Muscle of leg (tissue), 16 donors: ENCODE results near the gene OPTN. TPM values are rescaled to one million over a fixed set of nuclear protein-coding genes. Genes with fewer than 3 reads are reported as not detected.
"Not testable (repeated sequence)": the region's sequence is repeated elsewhere in the genome, so short reads cannot be mapped to it uniquely, and the experiment has no call there.

ENCODE experiments used
- DNase-seq: peaks from one replicate; pipeline ENCODE4 v3.0.0; 2013
- H3K27ac ChIP-seq: one replicate; pipeline ENCODE4 v1.5.1; 2013; ENCODE audit warnings: mild to moderate bottlenecking, low read length, control low read depth
- H3K27me3 ChIP-seq: one replicate; pipeline ENCODE4 v1.6.1; 2013; ENCODE audit warnings: low read length; ENCODE audit not compliant: control insufficient read depth, insufficient read depth
- H3K36me3 ChIP-seq: one replicate; pipeline ENCODE4 v1.6.1; 2013; ENCODE audit warnings: low read length; ENCODE audit not compliant: control insufficient read depth, insufficient read depth
- H3K4me1 ChIP-seq: one replicate; pipeline ENCODE4 v1.6.1; 2013; ENCODE audit warnings: low read length; ENCODE audit not compliant: control insufficient read depth, insufficient read depth
- H3K4me3 ChIP-seq: one replicate; pipeline ENCODE4 v1.5.1; 2013; ENCODE audit warnings: low read length, control low read depth
- H3K9me3 ChIP-seq: replicated peaks from 2 replicates; pipeline ENCODE4 v1.6.1; 2013; ENCODE audit warnings: low read depth, low read length; ENCODE audit not compliant: control insufficient read depth
- WGBS: methylation state at CpG from one replicate; pipeline ENCODE4 v1.1.5; 2013; ENCODE audit warnings: missing lambda C conversion rate; ENCODE audit not compliant: insufficient coverage; 5-methylcytosine and 5-hydroxymethylcytosine counted together
- long read RNA-seq, 11 donors: transcript quantifications; one replicate each; lab custom pipeline, GENCODE V29; 2026
- polyA plus RNA-seq, 8 donors: library from polyadenylated mRNA; unstranded; fragments of 120-200 nt; gene quantifications; one replicate each; pipeline versions ENCODE4 v1.2.1 to v1.2.3, GENCODE V29; 2013; ENCODE audit warnings: inconsistent platforms in 1 of 8, low replicate concordance in 1 of 8; ENCODE audit not compliant: insufficient read length in 8 of 8, insufficient read depth in 1 of 8
- total RNA-seq: library from RNA; stranded (reverse); fragments of 120-200 nt; gene quantifications from one replicate; pipeline ENCODE4 v1.2.4, GENCODE V29; 2013

Gene OPTN
- total RNA-seq (19.7 TPM), polyA plus RNA-seq (10 to 100 TPM; 23.3 to 34.6 (median 28.4) TPM)
- long read RNA-seq, donor 1, partial matches to known transcripts: 0 of 4 reads
- long read RNA-seq, donor 1, other reads (novel, unspliced or antisense): 0 of 4 reads
- long read RNA-seq, donor 2, partial matches to known transcripts: 0 of 1 reads
- long read RNA-seq, donor 2, other reads (novel, unspliced or antisense): 0 of 1 reads
- long read RNA-seq, donor 3, transcript OPTN-205 (14 exons, 3,321 nt): major isoform, 7 of 7 reads
- long read RNA-seq, donor 3, partial matches to known transcripts: 0 of 7 reads
- long read RNA-seq, donor 3, other reads (novel, unspliced or antisense): 0 of 7 reads
- long read RNA-seq, donor 4: 0 reads
- long read RNA-seq, donor 5, transcript OPTN-205 (14 exons, 3,321 nt): major isoform, 11 of 12 reads
- long read RNA-seq, donor 5, partial matches to known transcripts: 0 of 12 reads
- long read RNA-seq, donor 5, other reads (novel, unspliced or antisense): 0 of 12 reads
- long read RNA-seq, donor 6, transcript OPTN-205 (14 exons, 3,321 nt): major isoform, 9 of 10 reads
- long read RNA-seq, donor 6, partial matches to known transcripts: 0 of 10 reads
- long read RNA-seq, donor 6, other reads (novel, unspliced or antisense): 0 of 10 reads
- long read RNA-seq, donor 7, transcript OPTN-205 (14 exons, 3,321 nt): major isoform, 5 of 5 reads
- long read RNA-seq, donor 7, partial matches to known transcripts: 0 of 5 reads
- long read RNA-seq, donor 7, other reads (novel, unspliced or antisense): 0 of 5 reads
- long read RNA-seq, donor 8, partial matches to known transcripts: 0 of 2 reads
- long read RNA-seq, donor 8, other reads (novel, unspliced or antisense): 0 of 2 reads
- long read RNA-seq, donor 9, partial matches to known transcripts: 0 of 4 reads
- long read RNA-seq, donor 9, other reads (novel, unspliced or antisense): 0 of 4 reads
- long read RNA-seq, donor 10, partial matches to known transcripts: 0 of 3 reads
- long read RNA-seq, donor 10, other reads (novel, unspliced or antisense): 0 of 3 reads
- long read RNA-seq, donor 11, partial matches to known transcripts: 0 of 2 reads
- long read RNA-seq, donor 11, other reads (novel, unspliced or antisense): 0 of 2 reads

DNA sequence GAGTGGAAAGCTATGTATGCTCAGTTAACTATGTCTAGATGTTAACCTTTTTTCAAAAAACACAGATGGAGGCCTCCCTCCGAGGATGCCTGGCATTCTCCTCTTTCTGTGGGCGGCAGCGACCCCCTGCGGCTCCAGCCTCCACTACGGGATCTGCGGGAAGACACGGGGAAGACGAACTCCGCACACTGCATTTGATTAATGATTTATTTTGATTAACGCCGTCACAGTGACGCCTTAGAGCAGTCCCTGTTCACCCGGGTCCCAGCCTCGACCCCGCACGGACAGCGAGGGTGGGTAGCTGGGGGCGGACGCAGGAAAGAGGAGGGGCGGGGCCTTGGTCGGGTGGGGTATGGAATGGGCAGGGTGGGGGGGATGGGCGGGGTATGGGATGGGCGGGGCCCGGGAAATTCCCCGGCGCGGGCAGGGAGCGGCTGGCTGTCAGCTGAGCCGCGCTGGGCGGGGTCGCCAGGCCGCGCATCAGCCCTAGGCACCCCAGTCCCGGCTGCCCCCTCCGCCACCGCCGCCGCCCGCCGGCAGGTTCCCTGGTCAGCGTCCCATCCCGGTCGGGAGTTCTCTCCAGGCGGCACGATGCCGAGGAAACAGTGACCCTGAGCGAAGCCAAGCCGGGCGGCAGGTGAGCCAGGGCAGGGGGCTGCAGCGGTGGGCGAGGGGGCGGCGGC, at the start of gene OPTN:
Gene OPTN (plus strand): TSS at position 498 of the 683 bp plus-strand sequence. CDS start 8,960 bp downstream, outside the sequence.
- no peaks in the 10 kb centered on the region for H3K9me3 ChIP-seq
- peak; percentile 87 for DNase-seq
- peaks cover 17% of the 10 kb centered on the region for H3K4me1 ChIP-seq
- no peaks in the 10 kb centered on the region for H3K27me3 ChIP-seq
- peak within 1 kb of the TSS; percentile 69 for H3K4me3 ChIP-seq
- under 1% methylated on average over 31 of the region's 54 CpGs for WGBS
- peak within 1 kb of the TSS; percentile 87 for H3K27ac ChIP-seq
- H3K36me3 ChIP-seq: no peaks in the 10 kb centered on the region

GRCh38 chr10:13051126-13051694, 48.8 kb upstream of the OPTN start:
- WGBS: 50% methylated on average over 1 of the region's 7 CpGs
- Histone ChIP-seq H3K4me3 (no peak overlapping the region), H3K27ac (no peak overlapping the region), H3K27me3 (no peaks in the 10 kb centered on the region), H3K36me3 (no peaks in the 10 kb centered on the region), H3K4me1 (peaks cover 2% of the 10 kb centered on the region), H3K9me3 (no peaks in the 10 kb centered on the region)
- no peak for DNase-seq

GRCh38 chr10:13053208-13053607, 46.8 kb upstream of the OPTN start:
- not testable (repeated sequence) for H3K4me3 ChIP-seq, H3K9me3 ChIP-seq, H3K36me3 ChIP-seq, DNase-seq, H3K4me1 ChIP-seq, H3K27me3 ChIP-seq, H3K27ac ChIP-seq
- 100% methylated on average over 1 of the region's 1 CpG for WGBS

GRCh38 chr10:13053794-13054462, 46.0 kb upstream of the OPTN start:
- no peak for DNase-seq
- Histone ChIP-seq H3K36me3 (no peaks in the 10 kb centered on the region), H3K4me3 (no peak overlapping the region), H3K4me1 (no peaks in the 10 kb centered on the region), H3K27ac (no peak overlapping the region), H3K9me3 (no peaks in the 10 kb centered on the region), H3K27me3 (no peaks in the 10 kb centered on the region)
- whole genome bisulfite sequencing: 77% methylated on average over 6 of the region's 7 CpGs

DNA sequence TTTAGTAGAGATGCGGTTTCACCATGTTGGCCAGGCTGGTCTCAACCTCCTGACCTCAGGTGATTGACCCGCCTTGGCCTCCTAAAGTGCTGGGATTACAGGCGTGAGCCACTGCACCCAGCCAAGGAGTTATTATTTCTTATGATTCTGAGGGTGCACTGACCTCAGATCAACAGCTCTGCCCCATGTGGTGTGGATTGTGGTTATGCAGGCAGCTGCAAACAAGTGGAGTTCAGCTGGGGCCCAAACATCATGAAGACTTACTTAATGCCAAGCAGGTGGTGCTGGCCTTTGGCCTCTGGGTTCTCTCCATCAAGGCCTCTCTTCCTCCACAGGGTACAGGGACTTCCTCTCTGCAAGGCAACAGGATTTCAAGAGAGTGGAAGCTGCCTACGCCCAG, 45.1 kb upstream of the OPTN start:
- Histone ChIP-seq H3K27me3 (no peaks in the 10 kb centered on the region), H3K36me3 (no peaks in the 10 kb centered on the region), H3K27ac (no peak overlapping the region), H3K9me3 (no peaks in the 10 kb centered on the region), H3K4me1 (no peaks in the 10 kb centered on the region), H3K4me3 (no peak overlapping the region)
- WGBS: 79% methylated on average over 2 of the region's 4 CpGs
- no peak for DNase-seq

DNA sequence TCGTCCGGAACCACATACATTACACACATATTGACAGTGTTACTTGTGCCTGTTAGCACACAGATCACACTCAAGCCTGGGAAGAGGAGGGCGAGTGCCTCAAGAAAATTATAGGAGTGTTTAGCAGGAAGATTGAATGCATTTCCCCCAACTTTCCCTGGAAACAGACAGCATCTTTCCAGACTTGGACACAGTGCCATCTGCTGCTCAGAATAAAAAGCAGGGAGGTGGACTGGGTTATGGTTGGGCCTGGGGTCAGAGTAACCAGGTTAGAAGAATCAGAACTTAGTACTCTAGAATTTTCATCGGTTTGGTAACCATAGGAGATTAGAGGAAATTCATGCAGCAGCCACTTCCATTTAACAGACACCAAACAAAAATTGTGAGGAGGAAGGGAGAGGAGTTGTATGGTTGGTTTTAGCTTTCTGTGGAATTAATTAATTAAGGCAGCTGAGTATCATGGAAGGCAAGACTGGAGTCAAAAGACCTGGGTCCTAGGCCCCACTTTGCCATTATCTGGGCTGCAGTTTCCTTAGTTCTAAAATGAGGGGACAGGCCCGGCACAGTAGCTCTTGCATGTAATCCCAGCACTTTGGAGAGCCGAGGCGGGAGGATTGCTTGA, 43.4 kb upstream of the OPTN start:
- no peaks in the 10 kb centered on the region for H3K4me1 ChIP-seq
- WGBS: 100% methylated on average over 2 of the region's 7 CpGs
- no peak overlapping the region for H3K27ac ChIP-seq
- H3K27me3 ChIP-seq: no peaks in the 10 kb centered on the region
- DNase-seq: peak; percentile 40
- H3K36me3 ChIP-seq: no peaks in the 10 kb centered on the region
- no peaks in the 10 kb centered on the region for H3K9me3 ChIP-seq
- H3K4me3 ChIP-seq: no peak overlapping the region

DNA sequence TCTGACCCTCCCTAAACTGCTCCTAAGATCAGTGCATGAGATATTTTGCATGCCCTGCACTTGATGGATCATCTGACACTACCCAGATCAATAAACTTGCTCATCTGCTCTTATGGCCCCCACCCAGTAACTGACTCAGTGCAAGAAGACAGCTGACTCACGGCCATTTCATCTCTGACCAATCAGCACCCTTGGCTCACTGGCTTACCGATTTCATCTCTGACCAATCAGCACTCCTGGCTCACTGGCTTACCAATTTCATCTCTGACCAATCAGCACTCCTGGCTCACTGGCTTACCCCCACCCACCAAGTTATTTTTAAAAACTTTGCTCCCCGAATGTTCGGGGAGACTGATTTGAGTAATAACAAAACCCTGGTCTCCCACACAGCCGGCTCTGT, 37.2 kb upstream of the OPTN start:
- DNase-seq: no peak
- H3K4me3 ChIP-seq: no peak overlapping the region
- H3K27ac ChIP-seq: no peak overlapping the region
- H3K4me1 ChIP-seq: no peaks in the 10 kb centered on the region
- no peaks in the 10 kb centered on the region for H3K9me3 ChIP-seq
- H3K36me3 ChIP-seq: no peaks in the 10 kb centered on the region
- H3K27me3 ChIP-seq: no peaks in the 10 kb centered on the region
- 100% methylated on average over 1 of the region's 5 CpGs for WGBS

DNA sequence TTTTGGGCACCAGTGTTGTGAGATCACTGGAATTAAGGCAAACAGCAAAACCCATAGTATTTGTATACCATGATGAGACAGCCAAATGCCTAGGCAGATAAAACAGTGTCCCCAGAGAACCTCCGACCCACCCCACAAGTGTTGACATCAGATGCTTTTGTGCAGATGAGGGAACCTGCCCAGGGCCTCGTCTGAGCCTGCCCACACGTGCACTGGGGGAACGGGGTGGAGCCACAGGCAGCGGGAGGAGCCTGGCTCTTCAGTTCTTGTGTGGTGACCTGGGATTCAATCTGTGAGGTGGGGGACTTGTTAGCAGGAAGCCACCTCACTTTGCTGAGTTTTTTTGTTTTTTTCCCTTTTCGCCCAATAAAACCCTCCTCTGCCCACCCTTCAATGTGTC, 33.4 kb upstream of the OPTN start:
- DNase-seq: no peak

GRCh38 chr10:13067431-13067830, 32.5 kb upstream of the OPTN start:
- WGBS: 90% methylated on average over 2 of the region's 7 CpGs
- no peak overlapping the region for H3K4me3 ChIP-seq
- no peak for DNase-seq
- no peaks in the 10 kb centered on the region for H3K9me3 ChIP-seq
- no peaks in the 10 kb centered on the region for H3K36me3 ChIP-seq
- no peak overlapping the region for H3K27ac ChIP-seq
- no peaks in the 10 kb centered on the region for H3K27me3 ChIP-seq
- H3K4me1 ChIP-seq: no peaks in the 10 kb centered on the region

More for the DNA sequence above, 33.4 kb upstream of the OPTN start:
- H3K9me3 ChIP-seq: no peaks in the 10 kb centered on the region
- 50% methylated on average over 2 of the region's 6 CpGs for WGBS
- no peaks in the 10 kb centered on the region for H3K27me3 ChIP-seq
- no peaks in the 10 kb centered on the region for H3K4me1 ChIP-seq
- no peak overlapping the region for H3K4me3 ChIP-seq
- H3K36me3 ChIP-seq: no peaks in the 10 kb centered on the region
- no peak overlapping the region for H3K27ac ChIP-seq
